22Rv1 (cell line): Measurements from ENCODE around the gene RASGRF1.
A peak's percentile ranks its signal among the peaks of the same experiment; 100 is the strongest.

Experiments used
- H3K27ac ChIP-seq: fragments of 450-650 bp; 2 replicates; pipeline ENCODE4 v1.5.1; 2017
- ZFX ChIP-seq: fragments of 450-650 bp; IDR thresholded peaks from 2 replicates; pipeline ENCODE4 v1.6.1; 2017; ENCODE audit warnings: antibody characterized with exemption, borderline replicate concordance
- TF ChIP-seq, protein P1 (sequence below): fragments of 450-650 bp; IDR thresholded peaks from 2 replicates; pipeline ENCODE4 v1.5.1; 2017; ENCODE audit warnings: mild to moderate bottlenecking

The RASGRF1 gene, protein sequence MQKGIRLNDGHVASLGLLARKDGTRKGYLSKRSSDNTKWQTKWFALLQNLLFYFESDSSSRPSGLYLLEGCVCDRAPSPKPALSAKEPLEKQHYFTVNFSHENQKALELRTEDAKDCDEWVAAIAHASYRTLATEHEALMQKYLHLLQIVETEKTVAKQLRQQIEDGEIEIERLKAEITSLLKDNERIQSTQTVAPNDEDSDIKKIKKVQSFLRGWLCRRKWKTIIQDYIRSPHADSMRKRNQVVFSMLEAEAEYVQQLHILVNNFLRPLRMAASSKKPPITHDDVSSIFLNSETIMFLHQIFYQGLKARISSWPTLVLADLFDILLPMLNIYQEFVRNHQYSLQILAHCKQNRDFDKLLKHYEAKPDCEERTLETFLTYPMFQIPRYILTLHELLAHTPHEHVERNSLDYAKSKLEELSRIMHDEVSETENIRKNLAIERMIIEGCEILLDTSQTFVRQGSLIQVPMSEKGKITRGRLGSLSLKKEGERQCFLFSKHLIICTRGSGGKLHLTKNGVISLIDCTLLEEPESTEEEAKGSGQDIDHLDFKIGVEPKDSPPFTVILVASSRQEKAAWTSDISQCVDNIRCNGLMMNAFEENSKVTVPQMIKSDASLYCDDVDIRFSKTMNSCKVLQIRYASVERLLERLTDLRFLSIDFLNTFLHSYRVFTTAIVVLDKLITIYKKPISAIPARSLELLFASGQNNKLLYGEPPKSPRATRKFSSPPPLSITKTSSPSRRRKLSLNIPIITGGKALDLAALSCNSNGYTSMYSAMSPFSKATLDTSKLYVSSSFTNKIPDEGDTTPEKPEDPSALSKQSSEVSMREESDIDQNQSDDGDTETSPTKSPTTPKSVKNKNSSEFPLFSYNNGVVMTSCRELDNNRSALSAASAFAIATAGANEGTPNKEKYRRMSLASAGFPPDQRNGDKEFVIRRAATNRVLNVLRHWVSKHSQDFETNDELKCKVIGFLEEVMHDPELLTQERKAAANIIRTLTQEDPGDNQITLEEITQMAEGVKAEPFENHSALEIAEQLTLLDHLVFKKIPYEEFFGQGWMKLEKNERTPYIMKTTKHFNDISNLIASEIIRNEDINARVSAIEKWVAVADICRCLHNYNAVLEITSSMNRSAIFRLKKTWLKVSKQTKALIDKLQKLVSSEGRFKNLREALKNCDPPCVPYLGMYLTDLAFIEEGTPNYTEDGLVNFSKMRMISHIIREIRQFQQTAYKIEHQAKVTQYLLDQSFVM (N-terminal part only)

DNA sequence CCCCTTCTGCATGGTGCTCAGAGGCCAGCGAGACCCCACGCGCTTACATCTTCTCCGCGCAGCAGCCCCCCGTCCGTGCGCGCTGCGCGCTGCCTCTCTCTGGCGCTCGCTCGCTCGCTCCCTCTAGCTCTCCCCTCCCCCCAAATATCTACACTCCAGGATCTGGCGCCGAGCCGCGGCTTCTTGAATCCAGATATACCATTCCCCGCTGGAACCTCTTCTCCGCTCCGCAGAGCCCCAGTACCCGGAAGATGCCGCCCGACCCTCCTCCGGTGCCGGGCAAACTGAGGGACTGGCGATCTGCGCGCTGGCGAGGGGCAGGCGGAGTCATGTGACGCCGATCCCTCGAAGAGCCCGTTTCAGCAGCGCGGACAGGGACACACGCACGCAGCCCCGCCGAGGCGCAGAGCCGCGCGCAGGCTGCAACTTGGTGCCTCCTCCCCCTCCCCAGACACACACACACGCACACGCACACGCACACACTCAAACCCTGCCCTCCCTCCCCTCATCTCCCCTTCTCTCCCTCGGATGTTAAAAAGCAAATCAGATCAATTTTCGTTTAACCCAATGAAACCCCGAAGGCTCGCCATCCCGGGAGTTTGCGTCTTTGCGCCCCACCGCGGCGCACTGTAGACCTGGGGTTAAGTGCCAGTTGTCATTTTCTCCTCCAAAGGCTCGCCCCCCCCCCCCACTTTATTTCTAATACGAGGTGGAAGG is at the start of gene RASGRF1:
RASGRF1 (minus strand) TSS at position 294 of the 717 bp plus-strand sequence; CDS start at position 12, 282 bp downstream.
- no peak within 1 kb of the TSS for H3K27ac ChIP-seq
- TF ChIP-seq ZFX = no peak
- TF ChIP-seq, protein P1, sequence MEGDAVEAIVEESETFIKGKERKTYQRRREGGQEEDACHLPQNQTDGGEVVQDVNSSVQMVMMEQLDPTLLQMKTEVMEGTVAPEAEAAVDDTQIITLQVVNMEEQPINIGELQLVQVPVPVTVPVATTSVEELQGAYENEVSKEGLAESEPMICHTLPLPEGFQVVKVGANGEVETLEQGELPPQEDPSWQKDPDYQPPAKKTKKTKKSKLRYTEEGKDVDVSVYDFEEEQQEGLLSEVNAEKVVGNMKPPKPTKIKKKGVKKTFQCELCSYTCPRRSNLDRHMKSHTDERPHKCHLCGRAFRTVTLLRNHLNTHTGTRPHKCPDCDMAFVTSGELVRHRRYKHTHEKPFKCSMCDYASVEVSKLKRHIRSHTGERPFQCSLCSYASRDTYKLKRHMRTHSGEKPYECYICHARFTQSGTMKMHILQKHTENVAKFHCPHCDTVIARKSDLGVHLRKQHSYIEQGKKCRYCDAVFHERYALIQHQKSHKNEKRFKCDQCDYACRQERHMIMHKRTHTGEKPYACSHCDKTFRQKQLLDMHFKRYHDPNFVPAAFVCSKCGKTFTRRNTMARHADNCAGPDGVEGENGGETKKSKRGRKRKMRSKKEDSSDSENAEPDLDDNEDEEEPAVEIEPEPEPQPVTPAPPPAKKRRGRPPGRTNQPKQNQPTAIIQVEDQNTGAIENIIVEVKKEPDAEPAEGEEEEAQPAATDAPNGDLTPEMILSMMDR = no peak

- no peak overlapping the region for H3K27ac ChIP-seq
- no peak for TF ChIP-seq ZFX
- TF ChIP-seq, protein P1 = no peak
These were observed 46.0 kb upstream of the RASGRF1 start for GRCh38 chr15:79136434-79137046.

GRCh38 chr15:79133309-79133708 is 42.7 kb upstream of the RASGRF1 start:
- TF ChIP-seq, protein P1 = no peak
- no peak for TF ChIP-seq ZFX
- H3K27ac ChIP-seq = no peak overlapping the region

GRCh38 chr15:79132770-79133169 is 42.2 kb upstream of the RASGRF1 start:
- no peak overlapping the region for H3K27ac ChIP-seq
- no peak for TF ChIP-seq ZFX
- TF ChIP-seq, protein P1 = no peak

DNA sequence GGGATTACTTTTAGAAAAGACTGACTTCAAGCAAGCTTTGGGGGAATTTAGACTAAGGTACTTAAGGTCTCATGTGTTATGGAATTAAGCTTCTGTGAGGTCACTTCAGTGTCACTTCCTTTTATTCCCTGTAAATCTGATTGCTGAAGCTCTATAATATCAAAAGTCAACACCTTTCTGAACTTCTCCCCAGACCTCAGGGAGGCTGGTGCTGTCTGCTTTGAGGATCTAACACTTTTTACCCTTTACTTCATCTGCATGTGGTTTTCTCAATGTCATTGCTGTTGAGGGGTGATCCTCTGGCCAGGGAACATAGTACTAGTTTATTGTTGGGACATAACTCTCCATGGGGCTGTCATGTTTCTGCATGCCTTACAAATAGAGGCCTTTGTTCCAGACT is 41.8 kb upstream of the RASGRF1 start:
- TF ChIP-seq ZFX = no peak
- TF ChIP-seq, protein P1 = no peak
- no peak overlapping the region for H3K27ac ChIP-seq

DNA sequence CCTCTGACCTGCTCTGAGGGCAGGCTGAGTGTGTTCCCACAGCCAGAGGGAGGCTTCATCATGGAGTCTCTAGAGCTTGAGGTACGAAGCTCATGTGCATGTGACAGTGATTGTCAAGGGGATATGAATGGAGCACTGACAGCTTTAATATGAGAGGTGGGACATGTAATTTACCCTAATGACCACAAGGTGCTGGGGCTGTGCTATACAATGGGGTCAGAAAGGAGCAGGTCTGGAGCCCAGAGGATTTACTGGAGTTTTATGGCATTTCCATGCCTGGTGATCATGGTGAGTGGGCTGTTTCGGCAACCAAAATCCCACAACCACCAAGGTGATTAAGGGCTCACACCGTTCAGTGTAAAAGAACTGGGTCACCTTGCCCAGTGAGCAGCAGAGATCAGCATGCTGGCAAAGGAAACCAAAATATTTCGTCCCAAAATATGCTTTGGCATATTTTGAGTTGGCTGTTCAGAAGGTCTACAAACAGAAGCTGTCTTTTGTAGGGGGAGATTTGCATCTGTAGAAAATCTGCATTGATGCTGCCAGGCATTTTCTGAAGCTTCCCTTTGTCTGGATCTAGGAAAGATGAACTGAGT is 40.1 kb upstream of the RASGRF1 start:
- TF ChIP-seq ZFX = no peak
- TF ChIP-seq, protein P1 = peak; percentile 18; the same call in 1 of the 2 replicates
- no peak overlapping the region for H3K27ac ChIP-seq
